UCSD-AML1 (cell line): ENCODE results near the gene ARL3.

Experiments
- DNase-seq: peaks from one replicate; lab custom pipeline; 2025; ENCODE audit not compliant: unreplicated experiment; lab: John Stamatoyannopoulos, UW

Gene ARL3

GRCh38 chr10:102641880-102642735 lies 72.1 kb downstream of the ARL3 start:
- DNase-seq: peak; percentile 98

DNA sequence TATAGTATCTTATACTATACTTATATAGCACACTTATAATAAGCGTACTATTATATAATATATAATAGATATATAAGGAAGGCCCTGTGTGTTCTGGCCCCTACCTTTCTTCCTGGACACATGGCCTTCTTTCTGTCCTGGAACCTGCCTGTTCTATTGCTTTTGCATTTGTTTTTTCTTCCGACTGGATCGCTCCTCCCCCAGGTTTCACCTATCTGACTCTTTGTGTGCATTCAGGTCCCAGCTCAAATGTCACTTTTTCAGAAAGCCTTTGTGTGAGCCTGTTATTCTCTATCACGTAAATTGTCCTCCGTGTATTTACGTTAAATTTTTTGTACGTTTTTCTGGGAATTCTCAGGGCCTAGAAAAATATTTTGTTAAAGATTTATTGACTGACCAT lies 72.8 kb downstream of the ARL3 start:
- no peak for DNase-seq

GRCh38 chr10:102639537-102639936 lies 74.7 kb downstream of the ARL3 start:
- DNase-seq: no peak

- peak; percentile 38 for DNase-seq
Observed at GRCh38 chr10:102635377-102635776, 78.8 kb downstream of the ARL3 start.

GRCh38 chr10:102634686-102635085 lies 79.5 kb downstream of the ARL3 start:
- no peak for DNase-seq

- DNase-seq: no peak
Observed at GRCh38 chr10:102633848-102634247, 80.3 kb downstream of the ARL3 start.

GRCh38 chr10:102633287-102633686 lies 80.9 kb downstream of the ARL3 start:
- DNase-seq: peak; percentile 77

- DNase-seq: peak; percentile 68
Observed at GRCh38 chr10:102632394-102633111, 81.6 kb downstream of the ARL3 start.

DNA sequence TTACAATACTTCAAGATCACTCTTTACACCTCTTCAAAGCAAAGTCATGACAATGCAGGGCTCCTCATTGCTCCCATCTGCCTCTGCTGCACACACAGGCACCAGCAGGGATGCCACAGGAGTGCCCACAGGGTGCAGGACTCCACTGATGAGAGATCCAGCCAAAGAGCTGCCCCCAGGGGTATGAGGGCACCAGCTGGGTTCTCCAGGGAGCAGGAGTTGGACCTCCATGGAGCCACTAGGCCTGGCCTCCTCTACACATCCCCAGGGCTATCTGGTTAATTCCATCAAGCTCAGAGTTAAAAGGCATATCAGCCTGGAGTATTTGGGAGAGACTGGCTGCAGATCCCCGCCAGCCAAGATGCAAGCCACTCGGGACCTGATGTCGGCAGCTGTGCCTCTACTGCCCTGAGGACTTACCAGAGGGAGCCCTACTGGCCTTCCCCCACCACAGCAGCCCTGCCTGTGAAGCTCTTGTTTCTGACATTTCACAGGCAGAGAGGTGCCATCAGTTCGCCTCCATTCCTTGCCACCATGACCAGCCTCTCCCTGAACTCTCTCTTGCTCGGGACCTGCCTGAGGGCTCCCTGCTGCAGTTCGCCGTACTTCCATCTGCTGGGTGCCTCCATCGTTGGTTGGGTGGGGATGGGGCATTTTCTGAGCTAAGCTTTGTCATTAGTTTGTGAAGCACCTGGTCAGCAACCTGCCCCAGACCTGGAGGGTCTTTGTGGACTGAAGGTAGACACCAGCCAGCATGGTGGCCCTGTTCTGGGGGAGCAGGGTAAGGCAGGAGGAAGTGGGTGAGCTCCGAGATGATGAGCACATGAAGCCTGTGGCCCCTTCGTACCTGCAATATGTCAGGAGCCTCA lies 82.4 kb downstream of the ARL3 start:
- no peak for DNase-seq

DNA sequence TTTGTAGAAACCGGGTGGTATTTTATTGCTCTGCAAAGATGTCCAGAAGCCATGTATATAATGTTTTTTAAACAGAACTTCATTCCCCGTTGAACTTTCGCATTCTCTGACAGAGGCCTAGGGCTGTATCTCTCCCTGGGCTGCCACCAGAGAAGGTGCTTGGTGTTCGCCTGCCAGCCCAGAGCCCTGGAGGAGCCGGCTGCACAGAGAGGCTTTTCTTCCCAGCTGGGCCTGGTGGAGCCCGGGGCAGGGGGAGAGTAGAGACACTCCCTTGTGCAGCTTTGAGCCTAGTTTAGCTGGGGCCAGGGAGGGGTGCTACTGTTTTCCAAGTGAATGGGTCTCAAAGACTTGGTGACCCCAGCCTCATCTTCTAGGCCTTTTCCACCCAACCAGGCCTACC lies 83.5 kb downstream of the ARL3 start:
- DNase-seq: no peak

DNA sequence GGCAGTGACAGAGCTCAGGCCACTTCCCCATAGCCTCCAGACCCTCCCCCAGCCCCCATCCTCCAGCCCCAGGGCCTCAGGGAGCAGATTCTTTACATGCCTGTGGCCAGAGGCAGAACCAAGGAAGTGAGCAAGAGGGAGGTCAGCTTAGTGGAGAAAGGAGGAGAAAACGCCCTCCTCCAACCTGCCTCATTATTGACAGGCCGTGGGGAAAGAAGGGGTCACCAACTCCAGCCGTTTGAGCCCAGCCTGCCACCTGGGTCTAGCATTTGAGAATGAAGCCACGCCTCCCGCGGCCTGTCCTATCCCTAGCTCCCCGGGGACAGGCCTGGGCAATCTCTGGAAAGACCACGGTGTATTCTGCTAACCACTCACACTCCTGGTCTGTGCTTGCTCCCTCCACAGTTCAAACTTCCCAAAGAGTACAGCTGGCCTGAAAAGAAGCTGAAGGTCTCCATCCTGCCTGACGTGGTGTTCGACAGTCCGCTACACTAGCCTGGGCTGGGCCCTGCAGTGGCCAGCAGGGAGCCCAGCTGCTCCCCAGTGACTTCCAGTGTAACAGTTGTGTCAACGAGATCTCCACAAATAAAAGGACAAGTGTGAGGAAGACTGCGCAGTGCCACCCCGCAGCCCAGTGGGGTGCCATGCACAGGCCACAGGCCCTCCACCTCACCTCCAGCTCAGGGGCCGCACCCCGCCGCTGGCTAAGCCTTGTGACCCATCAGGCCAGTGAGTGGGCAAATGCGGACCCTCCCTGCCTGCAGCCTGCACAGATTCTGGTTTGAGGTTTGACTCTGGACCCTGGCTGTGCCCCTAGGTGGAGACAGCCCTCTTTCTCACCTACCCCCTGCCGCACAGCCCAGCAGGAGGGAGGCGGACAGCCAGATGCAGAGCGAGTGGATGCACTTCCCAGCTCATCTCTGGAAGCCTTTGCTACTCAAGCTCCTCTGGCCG lies 84.3 kb downstream of the ARL3 start:
- peak; percentile 67 for DNase-seq

GRCh38 chr10:102628451-102628911 lies 85.7 kb downstream of the ARL3 start:
- DNase-seq: no peak

DNA sequence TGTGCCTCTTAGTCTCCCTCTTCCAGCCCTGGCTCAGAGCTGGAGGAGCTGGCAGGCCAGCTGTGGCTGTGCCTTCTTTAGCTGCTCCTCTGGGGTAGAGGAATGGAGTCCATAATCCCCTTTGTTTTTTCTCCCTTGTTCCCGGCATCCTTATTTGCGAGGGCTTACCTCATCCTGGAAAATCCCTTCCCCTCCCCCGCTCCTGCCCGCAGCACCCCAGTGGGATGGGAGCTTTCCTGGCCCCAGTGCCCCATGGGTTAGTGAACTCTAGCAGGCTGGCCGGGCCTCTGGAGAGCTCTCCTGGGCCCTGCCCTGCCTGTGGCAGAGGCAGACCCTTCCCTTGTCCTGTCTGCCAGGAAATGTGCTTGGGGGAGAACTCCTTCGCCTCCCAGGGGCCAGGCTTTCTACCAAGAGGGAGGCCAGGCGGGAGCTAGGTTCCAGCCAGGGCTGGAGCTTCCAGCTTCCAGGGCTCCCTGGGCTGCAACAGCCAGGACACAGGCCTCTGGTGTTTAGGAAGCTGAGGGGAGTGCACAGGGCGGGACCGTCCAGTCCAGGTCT lies 86.4 kb downstream of the ARL3 start:
- no peak for DNase-seq

GRCh38 chr10:102627291-102627735 lies 86.9 kb downstream of the ARL3 start:
- DNase-seq: no peak

- no peak for DNase-seq
Observed at GRCh38 chr10:102626026-102626685, 88.0 kb downstream of the ARL3 start.

DNA sequence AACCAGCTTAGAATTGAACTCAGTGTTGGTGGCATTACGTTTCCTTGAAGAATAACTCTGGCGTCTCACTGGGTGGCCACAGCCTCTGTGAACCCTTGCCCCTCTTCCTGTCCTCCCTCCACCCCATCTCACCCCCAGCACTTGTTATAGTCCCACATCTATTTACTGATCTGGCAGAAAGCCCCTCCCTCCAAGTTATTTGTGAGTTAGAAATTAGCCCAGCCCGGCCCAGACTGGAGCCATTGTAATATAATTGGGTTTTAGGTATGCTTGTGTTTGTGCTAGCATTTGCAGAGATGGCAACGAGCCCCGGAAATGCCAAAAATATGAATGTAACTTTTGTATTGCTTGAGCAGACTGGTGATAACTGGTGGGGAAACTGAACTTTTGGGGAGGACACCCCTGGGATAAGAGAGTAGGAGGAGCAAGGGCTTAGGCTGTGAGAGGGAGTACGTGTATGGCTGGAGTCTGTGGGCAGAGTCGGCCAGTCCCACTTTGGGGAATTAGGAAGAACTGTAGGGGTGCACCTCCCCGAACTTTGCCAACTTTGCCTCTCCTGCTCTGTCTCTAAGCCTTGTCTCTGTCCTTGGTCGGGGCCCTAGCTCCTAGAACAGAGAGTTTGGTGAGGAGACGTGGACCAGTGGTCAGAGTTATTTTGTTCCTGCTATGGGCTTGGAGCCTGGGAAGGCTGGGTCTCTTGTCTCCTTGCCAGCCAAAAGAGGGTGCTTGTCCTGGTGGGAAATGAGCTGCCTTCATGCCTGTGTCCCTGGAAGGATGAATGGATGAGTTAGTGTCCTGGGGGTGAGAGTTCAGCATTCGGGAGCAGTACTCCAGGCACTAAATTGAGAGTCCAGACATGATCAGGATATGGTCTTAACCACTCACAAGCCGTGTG lies 89.2 kb downstream of the ARL3 start:
- DNase-seq: no peak

DNA sequence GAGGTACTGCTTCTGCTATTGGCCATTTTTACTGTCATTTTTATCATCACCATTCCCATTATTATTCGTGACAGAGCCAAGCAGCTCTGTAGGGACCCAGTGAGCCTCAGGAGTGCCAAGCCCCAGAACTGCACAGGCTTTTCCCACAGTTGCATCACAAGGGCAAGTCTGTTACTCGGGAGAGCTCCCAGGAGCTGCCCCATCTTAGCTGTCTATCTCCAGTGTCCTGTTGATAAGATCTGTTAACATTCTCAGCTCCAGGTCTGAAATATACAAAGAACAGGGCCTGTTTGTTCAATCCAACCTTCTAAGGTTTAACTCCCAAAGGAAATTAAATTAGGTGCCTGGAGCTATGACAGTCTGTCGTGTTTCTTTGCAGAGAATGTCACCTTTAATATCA lies 90.1 kb downstream of the ARL3 start:
- no peak for DNase-seq
